Measurements from ENCODE around the gene MYO18A.
"Not testable (repeated sequence)": the region's sequence is repeated elsewhere in the genome, so short reads cannot be mapped to it uniquely, and the experiment has no call there.

The MYO18A gene

GRCh38 chr17:29178750-29179231, 1.4 kb downstream of the MYO18A start:
- peak overlapping the region; percentile 60 to 83 for H3K4me3 Mint-ChIP-seq
- H3K36me3 Mint-ChIP-seq, result no peaks in the 10 kb centered on the region
- no peaks in the 10 kb centered on the region for H3K9me3 Mint-ChIP-seq
- H3K27me3 Mint-ChIP-seq, result peaks cover 5 to 11% of the 10 kb centered on the region in 2 donors
- no peak for DNase-seq
- peak overlapping the region; percentile 25 for H3K27ac Mint-ChIP-seq
- no peak for ATAC-seq (replicated peaks)
- peaks cover 32 to 48% of the 10 kb centered on the region in 2 donors for H3K4me1 Mint-ChIP-seq

GRCh38 chr17:29177871-29178749, 2.1 kb downstream of the MYO18A start:
- Mint-ChIP-seq H3K4me3 (peak overlapping the region; percentile 15 to 92), H3K4me1 (peaks cover 32 to 48% of the 10 kb centered on the region in 2 donors), H3K27ac (no peak overlapping the region), H3K9me3 (no peaks in the 10 kb centered on the region), H3K36me3 (no peaks in the 10 kb centered on the region), H3K27me3 (peaks cover 5 to 11% of the 10 kb centered on the region in 2 donors)
- ATAC-seq (replicated peaks) (no peak), DNase-seq (no peak)

GRCh38 chr17:29177541-29177870, 2.7 kb downstream of the MYO18A start:
- H3K27ac Mint-ChIP-seq, result peak overlapping the region; percentile 88
- DNase-seq (no peak), ATAC-seq (replicated peaks) (no peak)
- no peaks in the 10 kb centered on the region for H3K36me3 Mint-ChIP-seq
- H3K27me3 Mint-ChIP-seq, result peaks cover 5 to 11% of the 10 kb centered on the region in 2 donors
- H3K9me3 Mint-ChIP-seq, result no peaks in the 10 kb centered on the region
- peak overlapping the region; percentile 87 to 92 for H3K4me3 Mint-ChIP-seq
- H3K4me1 Mint-ChIP-seq, result peaks cover 32 to 48% of the 10 kb centered on the region in 2 donors

- DNase-seq (peak; percentile 30), ATAC-seq (replicated peaks) (peak; percentile 65 to 69)
- H3K4me3 Mint-ChIP-seq, result peak overlapping the region; percentile 87 to 92
- H3K9me3 Mint-ChIP-seq, result no peaks in the 10 kb centered on the region
- H3K4me1 Mint-ChIP-seq, result peaks cover 32 to 48% of the 10 kb centered on the region in 2 donors
- H3K27me3 Mint-ChIP-seq, result peaks cover 5 to 11% of the 10 kb centered on the region in 2 donors
- no peaks in the 10 kb centered on the region for H3K36me3 Mint-ChIP-seq
- peak overlapping the region; percentile 88 for H3K27ac Mint-ChIP-seq
Observed at GRCh38 chr17:29176558-29177351, 3.4 kb downstream of the MYO18A start.

- H3K4me3 Mint-ChIP-seq, result no peak overlapping the region
- no peak overlapping the region for H3K27ac Mint-ChIP-seq
- peaks cover 0 to 2% of the 10 kb centered on the region in 2 donors for H3K36me3 Mint-ChIP-seq
- no peaks in the 10 kb centered on the region for H3K9me3 Mint-ChIP-seq
- no peaks in the 10 kb centered on the region for H3K27me3 Mint-ChIP-seq
- DNase-seq, result no peak
- peaks cover 28 to 41% of the 10 kb centered on the region in 2 donors for H3K4me1 Mint-ChIP-seq
- ATAC-seq (replicated peaks), result no peak
Observed at GRCh38 chr17:29175349-29175748, 4.8 kb downstream of the MYO18A start.

DNA sequence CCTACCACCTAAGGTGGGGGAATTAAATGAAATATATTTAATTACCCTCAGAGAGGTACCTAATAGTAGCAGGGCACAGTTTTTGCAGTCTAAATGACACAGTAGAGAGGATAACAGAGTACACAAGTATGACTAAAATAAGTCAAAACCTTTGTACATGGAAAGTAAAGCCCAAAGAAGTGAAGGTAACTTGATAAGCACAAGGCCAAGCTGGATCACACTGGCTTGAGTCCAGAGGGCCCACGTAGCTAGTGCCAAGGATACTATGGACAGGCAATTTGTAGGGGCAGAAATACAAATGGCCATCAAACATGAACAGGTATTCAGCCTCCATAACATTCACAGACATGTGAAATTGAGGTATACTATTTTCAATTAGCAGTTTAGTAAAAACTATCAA, 7.6 kb downstream of the MYO18A start:
- ATAC-seq (replicated peaks) (no peak), DNase-seq (no peak)
- Mint-ChIP-seq H3K27ac (no peak overlapping the region), H3K9me3 (no peaks in the 10 kb centered on the region), H3K27me3 (no peaks in the 10 kb centered on the region), H3K4me3 (no peak overlapping the region), H3K36me3 (peaks cover 0 to 3% of the 10 kb centered on the region in 2 donors), H3K4me1 (peaks cover 13 to 19% of the 10 kb centered on the region in 2 donors)

- no peaks in the 10 kb centered on the region for H3K27me3 Mint-ChIP-seq
- DNase-seq (no peak), ATAC-seq (replicated peaks) (no peak)
- peaks cover 11 to 12% of the 10 kb centered on the region in 2 donors for H3K36me3 Mint-ChIP-seq
- no peak overlapping the region for H3K27ac Mint-ChIP-seq
- H3K4me3 Mint-ChIP-seq, result no peak overlapping the region
- H3K4me1 Mint-ChIP-seq, result no peaks in the 10 kb centered on the region
- H3K9me3 Mint-ChIP-seq, result no peaks in the 10 kb centered on the region
Observed at GRCh38 chr17:29170682-29171081, 9.5 kb downstream of the MYO18A start.

DNA sequence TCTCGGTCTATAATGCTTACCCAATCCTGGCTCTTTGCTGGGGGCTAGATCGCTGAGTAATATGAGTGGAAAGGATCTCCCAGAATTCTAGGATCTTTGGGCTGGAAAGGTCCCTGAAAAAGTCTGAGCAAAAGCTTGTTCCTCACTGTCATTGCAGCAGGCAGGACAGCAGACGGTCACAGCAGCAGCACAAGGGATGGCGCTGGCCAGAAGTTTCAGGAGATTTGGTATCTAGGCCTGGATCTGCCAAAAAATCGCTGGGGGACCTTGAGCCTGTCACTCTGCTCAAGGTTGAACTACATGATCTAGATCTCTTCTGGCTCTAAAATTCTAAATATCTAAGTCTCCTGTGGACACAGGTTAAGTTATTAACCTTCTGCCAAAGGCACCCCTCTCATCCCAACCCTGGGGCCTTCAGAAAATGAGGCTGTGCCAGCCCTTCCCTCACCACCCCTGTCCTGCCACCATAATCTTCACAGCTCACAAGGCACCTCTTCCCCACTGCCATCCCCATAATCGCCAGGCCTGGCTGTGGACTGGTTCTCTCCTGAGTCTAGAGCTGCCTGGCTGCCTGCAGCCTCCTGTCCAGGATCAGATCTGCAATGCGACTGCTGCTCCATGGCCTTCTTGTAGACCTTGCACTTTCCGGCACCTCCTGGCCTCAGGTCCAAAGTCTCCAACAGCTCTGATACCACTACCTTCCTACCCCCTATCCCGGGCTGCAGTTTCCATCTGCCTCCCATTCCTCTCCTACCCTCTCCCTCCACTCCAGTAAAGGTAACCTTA, 10.2 kb downstream of the MYO18A start:
- Mint-ChIP-seq H3K9me3 (no peaks in the 10 kb centered on the region), H3K4me3 (no peak overlapping the region), H3K27me3 (no peaks in the 10 kb centered on the region), H3K36me3 (peaks cover 13 to 15% of the 10 kb centered on the region in 2 donors), H3K4me1 (no peaks in the 10 kb centered on the region), H3K27ac (no peak overlapping the region)
- DNase-seq, result no peak
- no peak for ATAC-seq (replicated peaks)

GRCh38 chr17:29168759-29169126, 11.5 kb downstream of the MYO18A start:
- not testable (repeated sequence) for H3K27ac Mint-ChIP-seq; H3K27me3 Mint-ChIP-seq; H3K4me3 Mint-ChIP-seq; DNase-seq; H3K9me3 Mint-ChIP-seq; H3K4me1 Mint-ChIP-seq; ATAC-seq (replicated peaks)
- peaks cover 18 to 25% of the 10 kb centered on the region in 2 donors for H3K36me3 Mint-ChIP-seq

- no peaks in the 10 kb centered on the region for H3K9me3 Mint-ChIP-seq
- no peak for DNase-seq
- H3K4me1 Mint-ChIP-seq, result peaks cover 0 to 3% of the 10 kb centered on the region in 2 donors
- no peak overlapping the region for H3K4me3 Mint-ChIP-seq
- no peak overlapping the region for H3K27ac Mint-ChIP-seq
- H3K27me3 Mint-ChIP-seq, result no peaks in the 10 kb centered on the region
- peaks cover 20 to 25% of the 10 kb centered on the region in 2 donors for H3K36me3 Mint-ChIP-seq
- ATAC-seq (replicated peaks), result no peak
Observed at GRCh38 chr17:29168079-29168758, 12.0 kb downstream of the MYO18A start.

DNA sequence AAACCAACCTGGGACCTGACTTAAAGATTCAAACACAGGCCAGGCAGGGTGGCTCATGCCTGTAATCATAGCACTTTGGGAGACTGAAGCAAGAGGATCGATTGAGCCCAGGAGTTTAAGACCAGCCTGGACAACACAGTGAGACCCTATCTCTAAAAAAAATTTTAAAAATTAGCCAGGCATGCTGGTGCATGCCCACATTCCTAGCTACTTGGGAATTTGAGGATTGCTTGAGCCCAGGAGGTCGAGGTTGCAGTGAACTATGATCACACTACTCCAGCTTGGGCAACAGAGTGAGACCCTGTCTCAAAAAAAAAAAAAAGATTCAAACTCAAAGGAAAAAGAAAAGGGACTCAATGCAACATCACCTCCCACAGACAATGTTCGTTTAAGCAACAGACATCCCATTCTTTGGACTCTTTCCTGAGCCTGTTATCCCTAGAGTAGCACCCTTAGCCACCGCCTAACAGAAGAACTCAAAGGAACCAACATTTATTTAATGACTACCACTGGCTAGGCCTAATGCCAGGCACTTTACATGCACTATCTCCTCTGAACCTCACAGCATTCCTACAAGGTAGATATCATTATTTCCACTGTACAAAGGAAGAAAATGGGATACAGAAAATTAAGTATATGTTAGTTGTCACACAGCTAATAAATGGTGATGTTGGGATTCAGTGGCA, 12.7 kb downstream of the MYO18A start:
- Mint-ChIP-seq H3K27me3 (no peaks in the 10 kb centered on the region), H3K9me3 (no peaks in the 10 kb centered on the region), H3K4me3 (no peak overlapping the region), H3K27ac (no peak overlapping the region), H3K4me1 (peaks cover 0 to 3% of the 10 kb centered on the region in 2 donors), H3K36me3 (peaks cover 25 to 27% of the 10 kb centered on the region in 2 donors)
- no peak for ATAC-seq (replicated peaks)
- DNase-seq, result no peak

DNA sequence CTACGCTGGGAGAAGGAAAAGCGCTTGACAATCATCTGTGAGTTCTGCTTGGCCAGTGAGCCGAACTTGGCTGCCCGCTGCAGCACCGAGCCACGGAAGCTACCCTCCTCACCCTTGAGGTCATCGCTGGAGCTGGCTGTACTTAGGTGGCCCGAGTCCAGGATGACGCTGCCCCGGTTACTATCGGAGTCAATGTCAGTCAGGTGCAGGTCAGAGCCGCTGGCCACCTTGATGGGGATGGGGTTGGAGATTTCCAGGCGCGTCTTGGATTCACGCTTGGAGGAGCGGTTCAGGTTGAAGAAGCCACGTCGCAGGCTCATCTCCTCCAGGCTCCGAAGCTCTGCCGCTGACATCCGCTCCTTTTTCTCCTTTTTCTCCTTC, 13.7 kb downstream of the MYO18A start:
- Mint-ChIP-seq H3K36me3 (peaks cover 32 to 33% of the 10 kb centered on the region in 2 donors), H3K9me3 (no peaks in the 10 kb centered on the region), H3K4me3 (no peak overlapping the region), H3K27ac (no peak overlapping the region), H3K4me1 (peaks cover 0 to 6% of the 10 kb centered on the region in 2 donors), H3K27me3 (no peaks in the 10 kb centered on the region)
- DNase-seq, result no peak
- ATAC-seq (replicated peaks), result no peak

DNA sequence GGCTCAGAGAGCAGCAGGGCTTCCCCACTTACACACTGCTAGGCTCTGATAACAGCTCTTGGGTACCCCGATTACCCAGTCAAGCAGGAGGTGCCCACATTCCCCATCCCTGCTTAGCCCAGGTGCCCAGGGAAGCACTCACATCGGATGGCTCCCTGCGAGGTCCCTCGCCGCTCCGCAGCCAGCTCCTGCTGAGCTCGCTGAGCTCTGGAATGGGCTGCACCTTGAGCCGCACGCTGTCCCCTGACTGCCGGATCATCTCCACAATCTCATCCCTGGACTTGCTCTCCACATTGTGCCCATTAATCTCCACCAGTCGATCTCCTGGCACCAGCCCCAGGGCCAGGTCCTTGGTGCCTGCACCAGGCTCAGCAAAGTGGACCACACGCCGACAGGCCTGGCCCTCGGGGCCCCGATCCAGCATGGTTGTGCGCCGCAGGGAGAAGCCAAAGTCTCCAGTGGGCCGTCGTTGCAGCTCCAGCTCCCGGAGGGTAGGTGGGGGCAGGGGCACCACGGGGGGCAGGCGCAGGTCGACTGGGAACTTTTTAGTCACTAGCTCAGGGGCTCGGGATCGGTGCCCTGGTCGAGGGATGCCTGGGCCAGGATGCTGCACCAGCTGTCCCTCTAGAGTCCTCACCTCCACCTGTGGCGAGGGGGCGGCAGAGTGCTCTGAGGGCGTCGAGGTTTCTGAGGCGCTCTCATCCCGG, 14.2 kb downstream of the MYO18A start:
- Mint-ChIP-seq H3K36me3 (peaks cover 32 to 33% of the 10 kb centered on the region in 2 donors), H3K4me3 (no peak overlapping the region), H3K4me1 (peaks cover 0 to 6% of the 10 kb centered on the region in 2 donors), H3K27me3 (no peaks in the 10 kb centered on the region), H3K9me3 (no peaks in the 10 kb centered on the region), H3K27ac (no peak overlapping the region)
- no peak for DNase-seq
- no peak for ATAC-seq (replicated peaks)

Data from stimulated activated naive B cell treated with anti-CD40 and anti-IgM and Interleukin-4, amounts not matched to agents 10 μg/mL and 1 μg/mL and 100 μg/mL, for 72 hours (primary cell).